DOHH2 (cell line): ENCODE measurements around the gene MSLN.
A peak's percentile ranks its signal among the peaks of the same experiment; 100 is the strongest.

Experiments used
- H3F3A ChIP-seq: fragments of 200-600 bp; sonication (generic), shearing (Covaris generic); 2 replicates; pipeline ENCODE4 v1.6.0; 2016; ENCODE audit warnings: antibody characterized with exemption, mild to moderate bottlenecking; ENCODE audit not compliant: control insufficient read depth, insufficient read depth
- H3K27ac ChIP-seq: fragments of 200-600 bp; sonication (generic); 2 replicates; pipeline ENCODE4 v1.5.1; 2014; ENCODE audit warnings: low read depth, mild to moderate bottlenecking, low read length, moderate library complexity
- H3K27me3 ChIP-seq: fragments of 200-600 bp; sonication (generic); 2 replicates; pipeline ENCODE4 v1.6.1; 2014; ENCODE audit warnings: mild to moderate bottlenecking, low read length, mixed read lengths; ENCODE audit not compliant: control insufficient read depth
- H3K36me3 ChIP-seq: fragments of 200-600 bp; sonication (generic); 2 replicates; pipeline ENCODE4 v1.6.1; 2014; ENCODE audit warnings: mild to moderate bottlenecking, low read length, moderate library complexity, mixed read lengths; ENCODE audit not compliant: control insufficient read depth
- H3K4me1 ChIP-seq: fragments of 200-600 bp; sonication (generic); 2 replicates; pipeline ENCODE4 v1.6.1; 2014; ENCODE audit warnings: mild to moderate bottlenecking, low read length, mixed read lengths; ENCODE audit not compliant: control insufficient read depth
- H3K4me2 ChIP-seq: fragments of 200-600 bp; sonication (generic); 2 replicates; pipeline ENCODE4 v1.6.0; 2014; ENCODE audit warnings: mild to moderate bottlenecking, low read length, moderate library complexity
- H3K4me3 ChIP-seq: fragments of 200-600 bp; sonication (generic); 2 replicates; pipeline ENCODE4 v1.5.1; 2014; ENCODE audit warnings: mild to moderate bottlenecking, low read length, mixed read lengths
- H3K79me2 ChIP-seq: fragments of 200-600 bp; sonication (generic); 2 replicates; pipeline ENCODE4 v1.6.1; 2014; ENCODE audit warnings: mild to moderate bottlenecking, low read length, mixed read lengths; ENCODE audit not compliant: control insufficient read depth
- H3K9me2 ChIP-seq: fragments of 200-600 bp; sonication (generic); replicated peaks from 2 replicates; pipeline ENCODE4 v1.6.1; 2014; ENCODE audit warnings: mild to moderate bottlenecking, low read length, mixed read lengths; ENCODE audit not compliant: control insufficient read depth
- H3K9me3 ChIP-seq: fragments of 200-600 bp; sonication (generic); 2 replicates; pipeline ENCODE4 v1.6.1; 2014; ENCODE audit warnings: antibody characterized with exemption, low read length, mixed read lengths; ENCODE audit not compliant: control insufficient read depth, insufficient read depth
- H4K20me1 ChIP-seq: fragments of 200-600 bp; sonication (generic); 2 replicates; pipeline ENCODE4 v1.6.0; 2014; ENCODE audit warnings: low read depth, mild to moderate bottlenecking, antibody characterized with exemption, low read length, moderate library complexity; ENCODE audit not compliant: control insufficient read depth, insufficient read depth
- CTCF ChIP-seq: fragments of 200-600 bp; sonication (generic); IDR thresholded peaks from one replicate; pipeline ENCODE4 v1.5.1; 2014; ENCODE audit warnings: antibody characterized with exemption, mild to moderate bottlenecking, low read depth, low read length; ENCODE audit not compliant: poor library complexity, severe bottlenecking
- EZH2phosphoT487 ChIP-seq: fragments of 200-600 bp; sonication (generic); IDR thresholded peaks from 2 replicates; pipeline ENCODE4 v1.6.1; 2017; ENCODE audit warnings: borderline replicate concordance, mild to moderate bottlenecking, antibody characterized with exemption, low read length, moderate library complexity, mixed read lengths

MSLN gene

GRCh38 chr16:760545-761343, at the start of gene MSLN:
Gene MSLN, plus strand, starts transcription at chr16:760734. Its CDS starts 1,947 bp downstream, at chr16:762681.
- TF ChIP-seq CTCF: no peak
- TF ChIP-seq EZH2phosphoT487: no peak
- Histone ChIP-seq H3K4me3 (no peak within 1 kb of the TSS), H3K27ac (no peak within 1 kb of the TSS), H3K27me3 (peaks cover 3% of the 10 kb centered on the region; the same call in 1 of the 2 replicates), H3K9me2 (no peaks in the 10 kb centered on the region), H3K4me1 (no peaks in the 10 kb centered on the region), H3K4me2 (no peak within 1 kb of the TSS), H3K36me3 (no peaks in the 10 kb centered on the region), H3K79me2 (no peaks in the 10 kb centered on the region), H3K9me3 (no peaks in the 10 kb centered on the region), H3F3A (no peaks in the 10 kb centered on the region), H4K20me1 (no peaks in the 10 kb centered on the region)

GRCh38 chr16:711084-711483, 49.5 kb upstream of the MSLN start:
- H3K9me2 ChIP-seq: no peaks in the 10 kb centered on the region
- H3K27ac ChIP-seq: no peak overlapping the region
- H3K4me3 ChIP-seq: no peak overlapping the region
- H3K79me2 ChIP-seq: 0 out of 2 replicates have a peak, but pooled peaks cover 2% of the 10 kb centered on the region
- no peaks in the 10 kb centered on the region for H3K36me3 ChIP-seq
- peaks cover 18% of the 10 kb centered on the region for H3K4me1 ChIP-seq
- 0 out of 2 replicates have a peak, but pooled peaks cover 2% of the 10 kb centered on the region for H3F3A ChIP-seq
- TF ChIP-seq EZH2phosphoT487 (no peak), CTCF (no peak)
- H4K20me1 ChIP-seq: peaks cover 6% of the 10 kb centered on the region; the same call in 1 of the 2 replicates
- peaks cover 48% of the 10 kb centered on the region for H3K27me3 ChIP-seq
- no peaks in the 10 kb centered on the region for H3K9me3 ChIP-seq
- no peak overlapping the region for H3K4me2 ChIP-seq

- Histone ChIP-seq H4K20me1 (peaks cover 8% of the 10 kb centered on the region; the same call in 1 of the 2 replicates), H3K4me2 (no peak overlapping the region), H3K27me3 (peaks cover 46% of the 10 kb centered on the region), H3K4me3 (no peak overlapping the region), H3K79me2 (0 out of 2 replicates have a peak, but pooled peaks cover 2% of the 10 kb centered on the region), H3K36me3 (no peaks in the 10 kb centered on the region), H3K9me2 (no peaks in the 10 kb centered on the region), H3F3A (0 out of 2 replicates have a peak, but pooled peaks cover 2% of the 10 kb centered on the region), H3K27ac (no peak overlapping the region), H3K9me3 (no peaks in the 10 kb centered on the region), H3K4me1 (peaks cover 24% of the 10 kb centered on the region)
- TF ChIP-seq CTCF (peak; percentile 85), EZH2phosphoT487 (no peak)
Observed at GRCh38 chr16:711548-712320, 48.8 kb upstream of the MSLN start.
